ENCODE data around the gene ADCY10.
"Not testable (repeated sequence)": the region's sequence is repeated elsewhere in the genome, so short reads cannot be mapped to it uniquely, and the experiment has no call there.

The ADCY10 gene, protein sequence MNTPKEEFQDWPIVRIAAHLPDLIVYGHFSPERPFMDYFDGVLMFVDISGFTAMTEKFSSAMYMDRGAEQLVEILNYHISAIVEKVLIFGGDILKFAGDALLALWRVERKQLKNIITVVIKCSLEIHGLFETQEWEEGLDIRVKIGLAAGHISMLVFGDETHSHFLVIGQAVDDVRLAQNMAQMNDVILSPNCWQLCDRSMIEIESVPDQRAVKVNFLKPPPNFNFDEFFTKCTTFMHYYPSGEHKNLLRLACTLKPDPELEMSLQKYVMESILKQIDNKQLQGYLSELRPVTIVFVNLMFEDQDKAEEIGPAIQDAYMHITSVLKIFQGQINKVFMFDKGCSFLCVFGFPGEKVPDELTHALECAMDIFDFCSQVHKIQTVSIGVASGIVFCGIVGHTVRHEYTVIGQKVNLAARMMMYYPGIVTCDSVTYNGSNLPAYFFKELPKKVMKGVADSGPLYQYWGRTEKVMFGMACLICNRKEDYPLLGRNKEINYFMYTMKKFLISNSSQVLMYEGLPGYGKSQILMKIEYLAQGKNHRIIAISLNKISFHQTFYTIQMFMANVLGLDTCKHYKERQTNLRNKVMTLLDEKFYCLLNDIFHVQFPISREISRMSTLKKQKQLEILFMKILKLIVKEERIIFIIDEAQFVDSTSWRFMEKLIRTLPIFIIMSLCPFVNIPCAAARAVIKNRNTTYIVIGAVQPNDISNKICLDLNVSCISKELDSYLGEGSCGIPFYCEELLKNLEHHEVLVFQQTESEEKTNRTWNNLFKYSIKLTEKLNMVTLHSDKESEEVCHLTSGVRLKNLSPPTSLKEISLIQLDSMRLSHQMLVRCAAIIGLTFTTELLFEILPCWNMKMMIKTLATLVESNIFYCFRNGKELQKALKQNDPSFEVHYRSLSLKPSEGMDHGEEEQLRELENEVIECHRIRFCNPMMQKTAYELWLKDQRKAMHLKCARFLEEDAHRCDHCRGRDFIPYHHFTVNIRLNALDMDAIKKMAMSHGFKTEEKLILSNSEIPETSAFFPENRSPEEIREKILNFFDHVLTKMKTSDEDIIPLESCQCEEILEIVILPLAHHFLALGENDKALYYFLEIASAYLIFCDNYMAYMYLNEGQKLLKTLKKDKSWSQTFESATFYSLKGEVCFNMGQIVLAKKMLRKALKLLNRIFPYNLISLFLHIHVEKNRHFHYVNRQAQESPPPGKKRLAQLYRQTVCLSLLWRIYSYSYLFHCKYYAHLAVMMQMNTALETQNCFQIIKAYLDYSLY (N-terminal part only)

DNA sequence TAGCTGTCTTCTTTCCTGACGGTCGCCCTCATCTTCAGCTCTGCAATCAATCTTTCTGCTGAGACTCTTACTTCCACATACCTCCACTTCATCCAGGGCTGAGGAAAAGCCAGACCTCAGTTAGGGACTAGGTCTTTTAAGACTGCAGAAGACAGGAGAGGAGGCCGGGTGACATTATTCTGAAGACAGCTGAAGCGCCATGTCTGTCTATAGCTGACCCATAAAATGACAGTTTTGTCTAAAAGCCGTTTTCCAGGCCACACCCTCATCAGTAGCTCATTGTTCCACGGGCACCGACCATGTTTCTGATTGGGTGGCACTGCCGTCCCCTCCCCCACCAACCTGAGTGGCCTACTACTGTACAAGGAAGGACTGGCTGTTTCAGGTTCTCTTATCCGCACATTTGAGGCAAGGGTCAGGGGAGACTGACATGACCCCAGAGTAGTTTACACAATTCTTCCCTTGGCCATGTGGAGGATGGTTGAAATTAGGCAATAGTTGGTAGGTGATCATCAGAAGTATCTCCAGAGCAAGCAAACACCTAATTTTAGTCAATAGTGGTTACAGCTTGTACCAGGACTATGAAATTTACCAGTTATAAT lies at the start of gene ADCY10:
Gene ADCY10 (minus strand): TSS at position 240 of the 602 bp plus-strand sequence. CDS start 8,994 bp downstream, outside the sequence.
- no peak for DNase-seq (ENCODE audit: low read depth in 2 of 2)

DNA sequence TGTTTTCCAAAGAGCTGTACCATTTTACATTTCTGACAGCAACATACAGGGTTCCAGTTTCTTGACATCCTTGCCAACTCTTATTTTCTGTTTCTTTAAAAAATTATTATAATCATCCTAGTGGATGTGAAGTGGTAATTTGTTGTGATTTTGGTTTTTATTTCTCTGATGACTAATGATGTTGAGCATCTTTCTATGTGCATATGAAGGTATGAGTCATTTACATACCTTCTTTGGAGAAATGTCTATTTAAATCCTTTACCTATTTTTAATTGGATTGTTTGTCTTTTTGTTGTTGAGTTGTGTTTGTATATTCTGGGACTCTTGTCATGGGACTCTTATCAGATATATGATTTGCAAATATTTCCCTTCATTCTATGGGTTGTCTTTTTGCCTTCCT lies 43.8 kb upstream of the ADCY10 start:
- DNase-seq (ENCODE audit: low read depth in 2 of 2) = no peak

DNA sequence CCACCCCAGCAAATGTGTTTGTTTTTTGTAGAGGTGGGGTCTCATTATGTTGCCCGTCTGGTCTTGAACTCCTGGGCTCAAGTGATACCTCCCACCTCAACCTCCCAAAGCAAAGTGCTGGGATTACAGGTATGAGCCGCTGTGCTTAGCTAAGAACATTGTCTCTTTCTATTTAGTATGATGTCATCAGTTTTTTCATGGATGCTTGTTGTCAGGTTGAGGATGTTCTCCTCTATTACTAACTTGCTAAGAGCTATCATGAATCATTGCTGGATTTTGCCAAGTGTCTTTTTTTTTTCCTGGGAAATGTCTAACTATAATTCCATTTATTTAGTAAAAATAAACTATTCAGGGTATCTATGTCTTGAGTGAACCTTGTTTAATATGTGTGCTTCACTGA lies 42.0 kb upstream of the ADCY10 start:
- no peak for DNase-seq (ENCODE audit: low read depth in 2 of 2)

DNA sequence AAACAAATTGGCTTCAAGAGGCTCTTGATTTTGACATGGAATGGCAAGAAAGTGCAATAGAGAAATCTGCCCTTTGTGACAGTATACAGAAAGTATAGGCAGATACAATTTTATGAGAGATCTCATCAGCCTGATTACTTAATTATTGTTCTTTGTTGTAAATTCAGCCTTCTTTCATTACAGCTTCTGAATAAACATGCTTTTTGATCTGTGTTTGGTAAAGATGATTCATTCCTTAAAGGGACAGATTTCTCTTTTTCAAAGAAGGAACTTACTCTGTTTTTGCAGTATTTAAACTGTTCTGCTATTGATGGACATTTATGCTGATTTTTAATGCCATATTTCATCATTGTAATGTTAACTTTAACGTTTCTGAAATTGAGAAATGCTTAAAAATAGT lies 36.6 kb upstream of the ADCY10 start:
- DNase-seq (ENCODE audit: low read depth in 2 of 2) = no peak

GRCh38 chr1:167949785-167950184 lies 35.9 kb upstream of the ADCY10 start:
- DNase-seq (ENCODE audit: low read depth in 2 of 2) = no peak

DNA sequence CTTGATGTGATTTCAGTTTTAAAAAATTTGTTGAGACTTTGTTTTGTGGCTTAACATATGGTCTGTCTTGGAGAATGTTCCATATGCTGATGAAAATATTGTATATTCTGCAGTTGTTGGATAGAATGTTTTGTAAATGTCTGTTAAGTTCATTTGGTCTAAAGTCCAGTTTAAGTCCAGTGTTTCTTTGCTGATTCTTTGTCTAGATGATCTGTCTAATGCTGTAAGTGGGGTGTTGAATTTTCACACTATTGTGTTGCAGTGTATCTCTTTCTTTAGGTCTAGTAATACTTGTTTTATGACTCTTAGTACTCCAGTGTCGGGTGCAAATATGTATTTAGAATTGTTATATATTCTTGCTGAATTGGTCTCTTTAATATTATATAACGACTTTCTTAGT lies 33.8 kb upstream of the ADCY10 start:
- DNase-seq (ENCODE audit: low read depth in 2 of 2) = no peak

DNA sequence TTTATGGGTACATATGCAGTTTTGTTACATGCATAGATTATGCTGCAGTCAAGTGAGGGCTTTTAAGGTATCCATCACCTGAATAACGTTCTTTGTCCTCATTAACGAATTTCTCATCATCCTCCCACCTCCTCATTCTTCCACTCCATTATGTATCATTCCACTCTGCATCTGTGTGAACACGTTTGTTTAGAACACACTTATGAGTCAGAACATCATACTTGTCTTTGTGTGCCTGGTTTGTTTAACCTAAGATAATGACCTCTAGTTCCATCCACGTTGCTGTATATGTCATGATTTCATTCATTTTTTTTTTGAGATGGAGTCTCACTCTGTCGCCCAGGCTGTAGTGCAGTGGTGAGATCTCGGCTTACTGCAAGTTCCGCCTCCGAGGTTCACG lies 29.6 kb upstream of the ADCY10 start:
- DNase-seq (ENCODE audit: low read depth in 2 of 2) = no peak

GRCh38 chr1:167940264-167940663 lies 26.3 kb upstream of the ADCY10 start:
- DNase-seq (ENCODE audit: low read depth in 2 of 2) = no peak

GRCh38 chr1:167938080-167938636 lies 24.2 kb upstream of the ADCY10 start:
- no peak for DNase-seq (ENCODE audit: low read depth in 2 of 2)

DNA sequence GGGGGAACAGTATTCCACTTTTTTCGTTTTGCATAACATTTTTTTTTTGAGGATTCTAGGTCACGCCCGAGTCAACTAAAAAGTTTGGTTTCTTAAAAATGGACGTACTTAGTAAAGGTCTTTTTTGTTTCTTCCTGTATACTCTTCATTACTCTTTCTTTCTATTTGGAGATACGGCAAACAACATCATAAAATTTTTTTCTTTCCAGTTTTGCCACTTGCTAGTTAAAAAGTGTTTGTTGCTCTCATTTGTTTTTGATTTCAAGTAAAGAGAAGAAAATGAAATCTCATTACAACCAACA lies 23.7 kb upstream of the ADCY10 start:
- DNase-seq (ENCODE audit: low read depth in 2 of 2) = no peak

DNA sequence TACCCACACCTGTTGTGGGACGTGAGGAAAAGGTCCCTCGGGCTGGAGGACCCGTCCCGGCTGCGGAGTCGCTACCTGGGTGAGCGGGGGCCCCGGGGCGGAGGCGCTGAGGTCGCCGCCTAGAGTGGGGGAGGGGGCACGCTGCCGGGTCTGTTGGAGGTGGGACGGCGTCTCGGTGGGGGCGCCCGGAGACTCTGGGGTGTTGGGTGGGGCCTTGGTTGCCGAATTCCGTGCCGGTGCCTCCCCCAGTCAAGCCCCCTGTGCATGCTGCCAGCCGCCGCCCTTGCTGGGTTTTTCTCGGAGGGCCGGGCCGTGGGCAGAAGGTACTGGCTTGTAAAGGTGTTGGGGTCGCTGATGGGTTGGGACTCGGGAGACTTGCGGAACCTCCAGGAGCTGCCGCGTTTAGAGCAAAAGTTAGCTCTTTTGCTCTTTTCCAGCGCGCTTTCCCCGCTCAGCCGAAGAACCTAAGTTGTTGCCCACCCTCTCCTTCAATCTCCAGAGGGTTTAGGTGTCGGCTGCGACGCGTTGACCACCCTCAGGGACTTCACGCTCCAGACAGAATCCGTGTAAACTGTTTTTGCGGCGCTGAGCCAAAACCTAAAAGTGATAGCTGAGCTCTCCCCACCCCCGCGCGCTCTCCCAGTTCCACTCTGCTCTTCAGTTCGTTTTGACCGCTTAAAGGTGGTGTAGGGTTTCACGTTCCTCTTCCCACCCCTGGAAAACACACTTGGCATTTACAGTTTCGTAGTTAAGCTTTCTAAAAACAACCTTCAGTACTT lies 23.2 kb upstream of the ADCY10 start, which contains the start of gene MPC2:
Gene MPC2 (minus strand): TSS at position 143 of the 779 bp plus-strand sequence. CDS start 1,231 bp downstream, outside the sequence.
- DNase-seq (ENCODE audit: low read depth in 2 of 2) = peak; percentile 22 to 41

GRCh38 chr1:167936068-167936929 lies 22.4 kb upstream of the ADCY10 start, which contains the start of gene DCAF6:
DCAF6 (plus strand) TSS chr1:167936683; CDS start chr1:167936912, 229 bp downstream.
- DNase-seq (ENCODE audit: low read depth in 2 of 2) = peak; percentile 92 to 94

- DNase-seq (ENCODE audit: low read depth in 2 of 2) = peak; percentile 5 to 17
These were observed 21.5 kb upstream of the ADCY10 start for GRCh38 chr1:167935216-167936067.

DNA sequence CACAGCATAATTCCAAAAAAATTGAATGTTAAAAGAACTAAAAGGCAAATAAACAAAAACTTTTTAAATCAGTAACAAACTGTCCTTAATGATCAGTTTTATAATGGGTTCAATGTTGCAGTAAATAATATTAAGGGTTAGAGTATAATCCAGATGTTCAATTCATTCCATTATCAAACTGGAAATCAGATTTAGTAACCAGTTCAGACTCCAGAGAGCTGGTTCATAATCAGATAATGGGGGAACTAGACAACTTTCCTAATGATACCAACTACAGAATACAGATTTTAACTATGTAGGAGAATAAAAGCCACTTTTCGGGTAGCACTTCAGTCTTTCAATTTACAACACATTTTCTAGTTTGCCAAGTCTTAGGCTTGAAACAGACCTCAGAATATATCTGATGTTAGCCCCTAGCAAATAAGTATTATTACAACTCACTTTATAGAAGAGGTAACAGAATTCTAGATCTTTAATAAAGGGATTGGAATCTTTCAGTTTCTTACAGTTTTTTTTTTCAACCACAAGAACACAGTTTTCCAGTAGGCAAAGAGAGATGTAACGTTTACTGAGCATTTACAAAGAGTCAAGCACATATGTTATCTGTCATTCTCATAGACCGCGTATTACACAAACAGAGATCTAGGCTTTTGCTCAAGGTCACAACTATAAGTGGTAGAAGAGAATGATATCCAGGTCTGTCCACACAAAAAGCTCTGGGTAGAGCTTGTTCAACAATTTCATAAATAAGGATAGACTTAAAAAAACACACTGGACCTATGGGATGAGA lies 20.7 kb upstream of the ADCY10 start:
- DNase-seq (ENCODE audit: low read depth in 2 of 2) = no peak

DNA sequence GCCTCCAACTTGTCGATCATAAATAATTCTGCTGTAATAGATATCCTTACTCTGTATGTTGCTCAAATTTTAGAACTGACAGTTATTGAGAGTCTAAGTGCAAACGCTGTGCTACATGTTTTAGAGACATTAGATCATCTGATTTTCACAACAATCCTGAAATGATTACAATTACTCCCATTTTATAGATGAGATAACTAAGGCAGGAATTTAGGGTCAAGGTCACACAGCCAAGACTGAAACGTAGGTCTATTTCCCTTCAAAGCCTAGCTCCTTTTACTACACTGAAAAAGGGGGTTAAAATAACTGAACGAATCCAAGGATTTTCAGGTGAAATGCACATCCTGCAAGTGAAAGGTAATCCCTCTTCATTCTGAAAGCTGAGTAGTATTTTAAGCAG lies 19.9 kb upstream of the ADCY10 start:
- no peak for DNase-seq (ENCODE audit: low read depth in 2 of 2)

DNA sequence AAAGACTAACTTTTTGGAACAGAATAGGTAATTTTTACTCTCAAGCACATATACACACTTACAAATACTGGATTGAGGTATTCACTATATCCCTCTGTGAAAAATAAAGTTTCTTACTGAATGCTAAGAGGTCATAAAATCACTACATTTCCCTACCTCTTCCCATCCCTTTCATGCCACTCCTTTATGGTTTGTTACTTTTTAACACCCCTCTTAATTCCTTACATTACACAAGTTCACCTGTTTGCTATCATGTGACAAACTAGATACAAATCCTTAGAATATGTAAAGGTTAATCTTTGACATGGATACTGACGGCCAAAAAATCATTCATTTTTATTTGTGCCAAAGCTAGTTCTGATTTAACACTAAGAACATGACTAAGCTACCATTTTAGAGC lies 15.8 kb upstream of the ADCY10 start:
- DNase-seq (ENCODE audit: low read depth in 2 of 2) = no peak

DNA sequence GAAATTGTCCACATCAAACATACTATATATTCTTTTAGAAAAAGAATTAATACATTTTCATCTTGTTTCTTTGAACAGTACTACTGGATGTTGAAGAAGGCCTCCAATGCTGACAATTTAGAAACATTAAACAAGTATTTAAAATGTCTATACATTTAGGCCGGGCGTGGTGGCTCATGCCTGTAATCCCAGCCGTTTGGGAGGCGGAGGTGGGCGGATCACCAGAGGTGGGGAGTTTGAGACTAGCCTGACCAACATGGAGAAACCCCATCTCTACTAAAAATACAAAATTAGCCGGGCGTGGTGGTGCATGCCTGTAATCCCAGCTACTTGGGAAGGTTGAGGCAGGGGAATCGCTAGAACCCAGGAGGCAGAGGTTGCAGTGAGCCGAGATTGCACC lies 15.0 kb upstream of the ADCY10 start:
- DNase-seq (ENCODE audit: low read depth in 2 of 2) = not testable (repeated sequence)

GRCh38 chr1:167928457-167928852 lies 14.5 kb upstream of the ADCY10 start:
- DNase-seq (ENCODE audit: low read depth in 2 of 2) = no peak
